GM10847 (cell line): Measurements from ENCODE around the gene LAMB1.

Experiments
- POLR2A ChIP-seq: IDR thresholded peaks from 2 replicates; pipeline ENCODE4 v1.6.1; 2011; ENCODE audit not compliant: insufficient read length; ENCODE audit errors: extremely low read depth

The LAMB1 gene

DNA sequence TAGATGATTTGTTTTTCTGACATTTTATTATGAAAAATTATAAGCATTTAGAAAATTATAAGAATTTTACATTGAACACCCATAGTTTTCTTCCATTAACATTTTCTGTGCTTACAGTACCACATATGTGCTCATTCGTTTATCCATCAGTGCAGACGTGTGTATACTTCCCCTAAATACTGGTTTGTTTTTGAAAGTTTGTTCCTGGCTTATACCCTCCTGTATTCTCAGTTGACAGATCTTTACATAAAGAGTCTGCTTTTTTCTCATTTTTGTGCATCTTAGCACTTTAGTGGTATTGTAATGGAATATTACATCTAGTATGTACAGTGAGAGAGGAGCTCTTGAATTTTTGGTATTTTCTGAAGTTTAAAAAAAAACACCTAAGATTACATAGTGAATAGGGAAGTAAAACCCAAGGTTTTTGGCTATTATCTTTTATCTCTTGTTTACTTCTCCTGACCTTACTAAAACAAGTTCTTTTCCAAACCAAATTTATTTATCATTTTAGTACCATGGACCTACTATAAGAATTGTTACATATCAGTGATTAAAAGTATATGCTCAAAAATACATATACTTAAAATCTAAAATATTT lies 103.9 kb downstream of the LAMB1 start:
- no peak for TF ChIP-seq POLR2A

DNA sequence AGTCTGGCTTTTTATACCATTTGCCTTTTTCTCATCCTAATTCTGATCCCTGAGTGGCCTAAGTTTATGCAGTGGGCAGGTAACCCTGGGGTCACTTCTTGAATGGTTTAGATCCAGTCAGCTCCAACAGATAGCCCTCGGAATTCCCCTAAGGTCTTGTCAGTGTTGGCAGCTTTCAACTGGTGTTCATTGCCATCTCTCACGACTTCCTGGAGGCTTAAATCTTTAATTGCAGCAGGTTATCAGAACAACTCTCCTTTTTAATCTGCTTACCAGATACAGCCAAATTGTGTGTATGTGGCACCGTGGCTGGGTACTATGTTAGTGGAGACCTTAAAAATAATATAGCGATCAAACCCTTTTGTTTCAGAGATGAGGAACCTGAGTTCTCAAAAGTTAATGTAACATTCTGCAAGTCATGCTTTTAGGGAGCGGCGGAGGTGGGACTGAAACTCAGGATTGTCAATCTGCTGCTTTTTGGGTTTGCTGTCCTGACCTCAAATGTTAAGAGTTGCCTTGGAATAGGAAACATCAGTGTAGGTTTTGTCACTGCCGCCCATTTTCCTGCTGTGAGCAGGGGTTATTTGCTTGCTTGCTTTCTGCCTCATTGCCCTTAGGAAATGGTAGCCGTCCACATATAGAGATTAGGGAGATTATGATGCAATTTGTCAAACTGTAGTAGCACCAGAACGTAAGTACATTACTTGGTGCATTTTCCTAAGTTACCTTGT lies 111.2 kb downstream of the LAMB1 start:
- no peak for TF ChIP-seq POLR2A

DNA sequence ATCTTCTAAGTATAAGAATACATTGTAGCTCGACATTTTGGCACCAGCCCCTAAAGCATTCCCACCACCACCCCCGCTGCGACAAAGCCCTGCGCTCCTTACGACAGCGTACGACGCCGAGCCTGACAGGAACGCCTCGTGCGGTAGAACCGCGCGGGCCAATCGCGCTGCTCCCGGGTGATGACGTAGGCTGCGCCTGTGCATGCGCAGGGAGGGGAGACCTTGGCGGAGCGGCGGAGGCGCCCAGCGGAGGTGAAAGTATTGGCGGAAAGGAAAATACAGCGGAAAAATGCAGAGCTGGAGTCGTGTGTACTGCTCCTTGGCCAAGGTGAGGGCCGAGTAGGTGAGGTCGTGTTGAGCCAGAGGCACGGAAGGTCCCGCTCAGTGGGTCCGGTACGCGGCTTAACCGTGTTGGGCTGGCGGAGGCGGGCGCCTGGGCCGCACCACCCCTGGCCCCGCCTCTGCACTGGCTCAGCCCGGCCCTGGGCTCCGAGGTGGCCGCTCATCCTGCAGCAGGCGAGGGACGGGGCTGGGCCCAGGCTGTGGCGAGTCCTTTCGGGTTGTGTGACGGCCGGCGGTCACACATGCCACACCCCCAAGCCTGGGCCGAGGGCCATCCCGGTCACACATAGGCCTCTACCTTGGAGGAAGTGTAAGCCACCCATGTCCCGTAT lies 111.9 kb downstream of the LAMB1 start, which contains the start of gene DLD:
DLD (plus strand) TSS at position 222 of the 674 bp plus-strand sequence; CDS start at position 290, 68 bp downstream.
- TF ChIP-seq POLR2A, result peak; percentile 50

DNA sequence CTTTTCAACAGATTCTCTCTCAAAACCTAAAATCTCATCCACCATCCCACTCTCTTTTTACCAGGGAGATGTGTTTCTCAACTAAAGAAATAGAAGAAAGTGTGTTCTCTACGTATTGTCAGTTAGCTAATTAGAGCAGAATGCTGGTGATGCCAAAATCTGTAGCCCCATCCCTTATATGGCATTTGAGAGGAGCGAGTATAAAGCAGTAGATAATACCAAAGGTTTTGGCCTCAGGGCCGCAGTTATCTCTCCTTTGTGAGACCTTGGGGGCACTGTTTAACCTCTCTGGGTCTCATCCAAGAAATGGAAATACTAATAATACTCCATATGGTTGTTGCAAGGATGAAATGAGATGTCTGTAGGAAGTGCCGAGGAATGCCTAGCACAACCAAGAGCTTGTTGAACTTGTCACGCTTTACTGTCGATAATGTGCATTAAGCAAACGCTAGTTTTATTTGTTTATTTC lies 112.4 kb downstream of the LAMB1 start:
- no peak for TF ChIP-seq POLR2A

DNA sequence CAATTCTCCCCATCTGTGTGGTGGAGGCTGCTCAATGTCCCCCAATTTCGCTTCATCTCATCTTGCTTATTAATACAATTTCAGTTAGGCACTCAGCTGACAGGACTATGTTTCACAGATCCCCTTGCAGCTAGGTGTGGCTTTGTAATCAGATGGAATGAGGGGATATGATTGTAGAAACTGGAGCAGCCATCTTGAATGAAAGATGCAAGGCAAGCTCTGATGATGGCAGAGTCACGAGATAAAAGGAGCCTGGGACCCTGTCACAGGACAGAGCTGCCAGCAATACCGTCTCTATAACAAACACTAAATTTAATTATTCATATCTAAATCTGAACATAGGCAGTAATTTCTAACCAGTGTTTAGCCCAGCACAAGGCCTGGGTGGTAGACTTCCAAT lies 113.0 kb downstream of the LAMB1 start:
- TF ChIP-seq POLR2A, result no peak

DNA sequence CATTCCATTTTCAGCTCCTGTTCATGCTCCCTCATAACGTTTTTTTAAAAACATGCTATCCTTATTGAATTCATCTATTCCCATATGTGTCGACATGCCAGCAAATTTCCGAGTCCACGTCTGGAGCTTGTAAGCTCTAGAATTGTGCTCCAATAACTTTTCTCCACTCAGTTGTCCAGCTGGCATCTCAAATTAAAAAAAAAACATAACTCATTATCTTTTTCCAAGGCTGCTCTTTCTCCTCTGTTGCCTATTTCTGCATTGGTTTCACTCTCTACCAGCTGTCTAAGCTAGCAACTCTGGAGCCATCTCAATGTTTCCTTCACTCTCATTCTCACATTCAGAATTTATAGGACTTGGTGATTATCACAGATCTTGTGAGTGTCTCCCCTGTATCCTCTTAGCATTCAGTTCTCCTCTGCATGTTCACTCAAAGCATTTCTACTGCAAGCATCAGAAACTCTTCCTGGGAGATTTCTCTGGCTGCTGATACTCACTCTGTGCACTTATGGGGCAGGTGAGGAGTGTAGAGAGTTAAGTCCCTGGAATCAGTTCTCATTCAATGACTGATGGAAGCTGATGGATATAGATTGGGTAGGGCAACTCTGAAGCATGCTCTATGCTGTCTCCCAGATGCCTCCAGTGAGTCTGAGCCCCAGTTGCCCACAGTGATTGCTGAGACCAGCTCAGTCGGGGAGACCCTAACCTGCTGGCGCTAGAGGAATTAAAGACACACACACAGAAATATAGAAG lies 118.7 kb downstream of the LAMB1 start:
- no peak for TF ChIP-seq POLR2A

DNA sequence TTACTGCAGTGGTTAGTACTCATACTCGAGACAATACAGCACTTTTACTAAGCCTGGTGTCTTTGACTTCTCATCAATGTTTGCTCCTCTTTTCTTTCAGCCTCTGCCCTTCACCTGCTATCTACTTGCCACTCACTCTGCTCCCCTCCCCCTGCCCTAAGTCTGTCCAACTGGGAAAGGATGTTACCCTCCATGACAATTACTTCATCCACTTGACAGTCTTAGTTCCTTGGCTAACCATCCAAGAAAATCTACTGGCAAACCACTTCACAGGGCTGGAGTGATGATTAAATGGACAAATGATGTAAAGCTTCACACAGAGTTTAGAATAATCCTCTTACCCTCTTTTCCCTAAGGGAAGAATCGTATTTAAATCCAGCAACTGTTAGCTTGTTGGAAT lies 120.2 kb downstream of the LAMB1 start:
- no peak for TF ChIP-seq POLR2A

DNA sequence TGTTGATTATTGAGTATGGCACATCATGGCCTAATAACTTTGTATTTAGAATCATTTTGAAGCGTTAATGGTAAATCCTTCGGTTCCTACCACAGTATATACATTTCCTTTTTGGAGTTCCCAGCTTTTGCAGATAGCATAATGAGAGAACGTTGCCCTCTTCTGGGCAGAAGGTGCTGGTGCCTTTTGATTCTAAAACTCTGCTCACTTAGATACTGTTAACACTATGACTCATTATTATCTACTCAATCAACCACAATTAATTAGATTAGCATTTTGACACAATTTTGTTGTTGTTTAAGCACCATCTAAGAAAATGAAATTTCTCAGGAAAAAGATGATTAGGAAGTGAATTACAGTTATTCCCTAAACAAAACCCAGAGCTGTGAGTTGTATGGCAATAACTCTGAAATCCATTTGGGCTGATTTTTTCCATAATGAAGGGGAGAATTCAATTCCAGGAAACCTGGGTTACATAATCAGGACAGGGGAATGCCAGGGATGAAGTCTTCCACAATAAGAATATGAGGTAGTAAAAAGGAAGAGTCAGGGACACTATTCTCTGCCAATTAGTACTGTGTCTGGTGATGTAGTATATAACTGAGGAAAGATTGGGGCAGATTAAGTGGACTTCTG lies 123.4 kb downstream of the LAMB1 start:
- TF ChIP-seq POLR2A, result no peak

DNA sequence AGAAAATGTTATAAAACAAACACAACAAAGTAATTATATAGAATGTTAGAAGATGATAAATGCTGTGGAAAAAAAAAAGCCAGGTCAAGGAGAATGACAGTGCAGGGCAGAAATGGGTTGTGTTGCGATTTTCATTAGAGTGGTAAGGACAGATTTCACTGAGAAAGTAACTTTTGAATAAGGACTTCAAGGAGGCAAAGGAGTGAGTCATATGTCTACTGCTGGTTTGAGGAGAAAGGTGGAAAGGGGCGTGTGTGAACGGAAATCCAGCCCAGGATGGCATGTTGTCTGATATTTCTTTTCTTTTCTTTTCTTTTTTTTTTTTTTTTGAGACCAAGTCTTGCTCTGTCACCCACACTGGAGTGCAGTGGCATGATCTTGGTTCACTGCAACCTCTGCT lies 124.3 kb downstream of the LAMB1 start:
- no peak for TF ChIP-seq POLR2A

DNA sequence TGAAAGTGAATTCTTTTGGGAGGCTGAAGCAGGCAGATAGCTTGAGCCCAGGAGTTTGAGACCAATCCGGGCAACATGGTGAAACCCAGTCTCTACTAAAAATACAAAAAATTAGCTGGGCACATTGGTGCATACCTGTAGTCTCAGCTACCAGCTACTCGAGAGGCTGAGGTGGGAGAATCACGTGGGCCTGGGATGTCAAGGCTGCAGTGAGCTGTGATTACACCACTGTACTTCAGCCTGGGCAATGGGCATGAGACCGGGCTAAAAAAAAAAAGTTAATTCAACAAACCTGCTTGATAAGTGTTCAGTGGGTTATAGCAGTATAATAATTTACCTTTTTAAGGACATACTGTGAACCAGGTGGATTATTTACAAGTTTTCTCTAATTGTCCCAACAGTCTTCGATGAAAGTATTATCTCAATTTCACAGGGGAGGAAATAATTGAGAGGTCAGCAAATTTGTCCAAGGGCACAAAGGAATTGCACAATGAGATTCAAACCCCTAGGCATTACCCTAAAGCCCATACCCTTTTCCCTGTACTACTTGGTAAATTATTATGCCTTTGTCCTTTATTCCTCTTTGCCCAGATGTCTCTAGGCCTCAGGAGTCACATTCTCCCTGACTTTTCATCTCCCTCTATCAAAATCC lies 125.1 kb downstream of the LAMB1 start:
- TF ChIP-seq POLR2A, result no peak

DNA sequence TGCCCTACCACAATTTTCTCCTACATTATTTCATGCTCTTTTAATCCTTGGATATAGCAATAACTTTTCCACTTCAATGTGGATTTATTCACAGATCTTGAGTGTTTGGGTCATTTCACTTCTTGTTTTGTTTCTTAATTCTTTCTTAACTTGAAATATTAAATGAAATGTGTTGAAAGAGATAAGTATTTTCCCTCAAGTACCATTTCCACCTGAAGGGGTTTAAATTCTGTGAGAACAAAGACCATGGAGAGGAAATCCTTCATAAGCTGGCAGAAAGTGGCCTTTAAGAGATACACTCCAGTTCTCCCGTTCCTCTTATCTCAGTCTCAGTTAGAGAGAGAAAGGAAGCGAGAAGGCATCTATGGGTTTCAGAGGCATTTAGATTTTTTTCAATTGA lies 126.0 kb downstream of the LAMB1 start:
- no peak for TF ChIP-seq POLR2A

DNA sequence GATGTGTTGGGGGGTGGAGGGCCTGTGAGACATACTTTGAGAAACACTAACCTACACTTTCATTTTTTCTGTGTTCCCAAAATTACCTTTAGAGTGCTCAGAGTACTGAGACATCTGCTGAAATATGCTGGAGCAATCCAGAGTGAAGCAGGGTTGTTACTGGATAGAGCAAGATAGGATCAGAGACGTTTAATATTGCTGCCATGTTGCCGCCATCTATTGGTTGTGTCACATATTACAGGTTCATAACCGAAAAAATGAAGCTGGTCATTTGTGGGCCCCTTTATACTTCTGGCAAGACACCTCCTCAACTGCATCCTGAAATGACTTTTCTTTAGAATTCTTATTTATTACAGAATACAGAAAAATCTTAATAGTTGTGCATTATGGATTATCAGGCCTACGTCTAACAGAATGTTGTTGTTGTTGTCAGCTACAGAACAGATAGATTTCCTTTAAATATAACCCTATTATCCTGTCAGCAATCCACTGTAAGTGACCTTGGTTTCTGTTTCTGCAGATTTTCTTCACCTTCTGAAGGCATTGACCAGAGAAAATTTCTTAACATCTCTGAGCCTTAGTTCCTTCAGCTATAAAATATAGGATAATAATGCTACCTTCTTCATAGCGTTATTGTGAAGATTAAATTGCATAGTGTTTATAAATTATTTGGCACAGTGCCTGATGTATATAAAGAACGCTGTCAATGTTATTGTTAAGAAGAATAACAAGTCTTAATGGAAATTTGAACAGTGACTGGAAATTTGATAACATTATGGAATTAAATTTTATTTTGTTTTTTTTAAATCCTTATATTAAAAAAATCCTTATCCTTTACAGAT lies 128.1 kb downstream of the LAMB1 start:
- no peak for TF ChIP-seq POLR2A

DNA sequence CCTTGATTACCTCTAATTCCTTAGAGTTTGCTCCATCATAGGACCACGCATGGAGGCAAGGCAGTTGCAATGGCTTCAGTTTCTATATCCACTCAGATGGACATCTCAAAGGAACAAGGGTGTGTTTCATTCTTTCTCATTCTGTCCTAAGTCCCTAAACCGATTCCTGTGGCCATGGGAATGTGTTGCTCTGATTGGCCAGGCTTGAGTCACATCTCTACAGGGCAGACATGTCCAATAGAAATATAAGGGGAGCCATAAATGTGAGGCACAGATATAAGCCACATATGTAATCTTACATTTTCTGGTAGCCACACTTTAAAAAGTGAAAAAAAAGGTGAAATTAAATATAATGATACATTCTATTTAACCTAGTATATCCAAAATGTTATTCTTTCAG lies 128.8 kb downstream of the LAMB1 start:
- no peak for TF ChIP-seq POLR2A
